GM12872 (cell line): ENCODE measurements around the gene S100A4.

Source experiments
- CTCF ChIP-seq: IDR thresholded peaks from 3 replicates; pipeline ENCODE4 v1.5.1; 2011; ENCODE audit warnings: low read depth, mild to moderate bottlenecking, low read length, moderate library complexity; ENCODE audit not compliant: insufficient read depth

The S100A4 gene

GRCh38 chr1:153536012-153536670 is 9.5 kb downstream of the S100A4 start:
- no peak for TF ChIP-seq CTCF

DNA sequence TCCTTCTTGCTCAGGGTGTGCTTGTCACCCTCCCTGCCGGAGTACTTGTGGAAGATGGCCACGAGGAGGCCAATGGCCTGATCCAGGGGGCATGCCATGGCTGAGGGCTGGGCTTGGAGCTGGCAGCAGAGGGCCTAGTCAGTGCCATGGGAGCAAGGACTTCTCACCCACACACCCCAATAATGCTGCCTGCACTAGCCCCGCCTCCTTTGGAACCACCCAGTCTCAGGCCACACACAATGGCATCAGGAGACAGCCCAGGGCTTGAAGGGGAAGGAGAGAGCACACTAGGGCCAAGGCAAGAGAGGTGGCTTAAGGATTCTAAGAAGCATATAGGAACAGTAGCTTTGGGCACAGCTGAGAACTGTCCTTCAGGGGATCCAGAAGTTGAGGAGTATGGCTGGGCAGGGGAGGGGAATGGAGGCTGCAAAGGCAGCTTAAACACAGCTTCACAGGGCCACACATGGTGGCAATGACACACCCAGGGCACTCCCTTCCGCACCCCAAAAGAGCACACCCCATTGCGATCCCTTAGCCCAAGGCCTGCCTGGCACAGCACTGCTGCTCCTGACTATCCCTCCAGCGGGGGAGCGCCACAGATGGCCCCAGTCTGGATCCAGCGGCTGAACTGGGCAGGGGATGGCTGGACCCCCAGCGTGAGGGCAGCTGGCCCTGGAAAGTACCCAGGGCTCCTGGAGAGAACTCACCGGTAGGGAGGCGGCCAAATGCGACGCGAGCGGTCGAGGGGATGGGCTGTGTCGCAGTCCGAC is 10.2 kb downstream of the S100A4 start, which contains the start of gene S100A6:
TSS of gene S100A6 (minus strand) at position 750 of the 770 bp plus-strand sequence. CDS start at position 98, 652 bp downstream.
- TF ChIP-seq CTCF = no peak

DNA sequence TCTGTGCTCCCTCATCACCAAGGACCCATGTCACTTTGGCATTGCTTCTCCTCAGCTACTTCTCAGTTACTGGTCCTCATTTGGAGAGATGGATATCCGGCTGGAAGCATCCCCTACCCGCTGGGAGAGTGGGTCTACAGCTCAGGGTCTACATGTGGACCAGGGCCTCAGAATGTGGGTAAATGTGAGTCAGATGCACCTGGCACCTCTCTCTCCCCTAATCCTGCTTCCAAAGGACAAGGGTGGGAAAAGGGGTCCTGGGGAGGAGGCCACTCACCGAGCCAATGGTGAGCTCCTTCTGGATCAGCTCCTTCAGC is 10.7 kb downstream of the S100A4 start:
- no peak for TF ChIP-seq CTCF

- no peak for TF ChIP-seq CTCF
Observed at GRCh38 chr1:153534226-153534924, 11.2 kb downstream of the S100A4 start.

DNA sequence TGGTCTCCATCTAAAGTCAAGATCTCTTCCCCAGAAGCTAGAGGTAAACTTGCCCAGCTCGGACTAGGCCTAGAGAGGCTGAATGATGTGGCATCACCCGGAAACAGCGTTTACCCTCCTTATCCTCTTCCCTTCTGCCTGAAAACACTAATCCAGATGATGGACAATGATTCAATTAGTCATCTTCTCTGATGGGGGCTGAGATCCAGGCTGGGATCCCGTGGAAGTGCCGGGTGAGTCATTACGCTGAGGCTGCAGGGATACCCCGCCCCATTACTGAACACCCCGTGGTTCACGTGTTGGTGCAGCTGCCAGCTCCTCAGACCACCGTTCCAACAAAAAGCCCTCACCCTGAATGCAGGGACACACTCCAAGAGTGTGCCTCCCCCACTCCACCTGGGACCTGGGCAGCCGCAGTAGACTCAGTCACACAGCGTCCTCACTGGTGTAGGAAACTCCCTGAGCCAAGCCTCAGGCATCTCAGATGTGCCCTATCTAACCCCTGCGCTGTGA is 11.9 kb downstream of the S100A4 start:
- no peak for TF ChIP-seq CTCF

GRCh38 chr1:153532769-153533599 is 12.6 kb downstream of the S100A4 start:
- TF ChIP-seq CTCF = peak; percentile 63
